Activated CD8-positive, alpha-beta T cell treated with anti-CD3 and anti-CD28 coated beads for 36 hours (primary cell): Measurements from ENCODE around the gene TXNRD2. TPM values are rescaled to one million over a fixed set of nuclear protein-coding genes. Genes with fewer than 3 reads are reported as not detected.

Source experiments
- ATAC-seq: fragments of 200-7000 bp; cut with Tn5 transposase; one replicate; pipeline ENCODE4 v1.10.0; 2021; ENCODE audit warnings: mild to moderate bottlenecking, moderate library complexity
- CTCF ChIA-PET: fragments of 350-600 bp; sonication (Branson Sonifier 250); formaldehyde crosslinking; loops from one replicate; lab custom pipeline; 2021; ENCODE audit warnings: antibody characterized with exemption; lab: Charles Lee
- POLR2A ChIA-PET: fragments of 350-600 bp; sonication (Branson Sonifier 250); formaldehyde crosslinking; loops from one replicate; lab custom pipeline; 2021; ENCODE audit warnings: antibody characterized with exemption; lab: Charles Lee
- DNase-seq: peaks from one replicate; pipeline ENCODE4 v3.0.0-alpha.2; 2020
- H3K27ac Mint-ChIP-seq: one replicate; pipeline ENCODE4 v1.8.0; 2021; ENCODE audit warnings: mild to moderate bottlenecking, mixed read lengths
- H3K27me3 Mint-ChIP-seq: one replicate; pipeline ENCODE4 v1.8.0; 2021; ENCODE audit warnings: mixed read lengths
- H3K36me3 Mint-ChIP-seq: one replicate; pipeline ENCODE4 v1.8.0; 2021; ENCODE audit warnings: low read depth, mixed read lengths
- H3K4me1 Mint-ChIP-seq: one replicate; pipeline ENCODE4 v1.8.0; 2021; ENCODE audit warnings: low read depth, mixed read lengths
- H3K4me3 Mint-ChIP-seq: one replicate; pipeline ENCODE4 v1.8.0; 2021; ENCODE audit warnings: mild to moderate bottlenecking, moderate library complexity, mixed read lengths
- H3K9me3 Mint-ChIP-seq: one replicate; pipeline ENCODE4 v1.8.0; 2021; ENCODE audit warnings: mixed read lengths
- intact Hi-C: fragments of 100-400 bp; cut with micrococcal nuclease; formaldehyde crosslinking; loops from one replicate; pipeline ENCODE4 v1.10.0; 2022
- microRNA-seq: library from miRNA; unstranded; fragments of <30 nt; microRNA quantifications from one replicate; pipeline ENCODE4 v1.2.0, GENCODE V29; 2022; ENCODE audit warnings: borderline microRNAs expressed, borderline replicate concordance
- total RNA-seq, 2 experiments: library from RNA; stranded (reverse); gene quantifications; one replicate each; pipeline ENCODE4 v1.2.3, GENCODE V29; 2021
- TF ChIP-seq, protein P1 (sequence below): fragments of 200-600 bp; IDR thresholded peaks from one replicate; pipeline ENCODE4 v1.8.0; 2022; ENCODE audit warnings: antibody characterized with exemption, mild to moderate bottlenecking

The TXNRD2 gene
- total RNA-seq, 2 experiments from 2014 or later: 18.0 to 18.5 TPM

DNA sequence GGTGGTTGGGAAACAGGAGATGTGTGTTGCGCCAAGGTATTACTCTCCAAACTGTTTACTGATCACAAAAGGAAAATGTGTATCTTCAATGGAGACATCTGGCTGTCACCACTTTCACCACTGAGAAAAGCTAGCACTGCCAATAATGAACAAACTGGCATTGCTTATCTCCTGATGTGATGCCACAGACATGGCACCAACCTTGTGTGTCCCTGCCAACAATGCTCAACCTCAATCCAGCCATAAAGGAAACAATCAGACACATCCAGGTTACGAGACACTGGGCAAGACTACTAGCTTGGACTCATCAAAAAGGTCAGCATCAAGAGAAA is 115.0 kb downstream of the TXNRD2 start:
- no peak for ATAC-seq
- H3K4me1 Mint-ChIP-seq: no peaks in the 10 kb centered on the region
- no peak overlapping the region for H3K27ac Mint-ChIP-seq
- POLR2A ChIA-PET: no interaction called here
- no peak for DNase-seq
- CTCF ChIA-PET: interaction anchor here (0.6 to 1.6 kb wide), 3 partner anchors 9 to 84 kb away, joined by 3 to 4 read pairs (median 4); no protein-coding TSS in a partner anchor
- no peaks in the 10 kb centered on the region for H3K9me3 Mint-ChIP-seq
- intact Hi-C loops: no loop called here
- TF ChIP-seq, protein P1, sequence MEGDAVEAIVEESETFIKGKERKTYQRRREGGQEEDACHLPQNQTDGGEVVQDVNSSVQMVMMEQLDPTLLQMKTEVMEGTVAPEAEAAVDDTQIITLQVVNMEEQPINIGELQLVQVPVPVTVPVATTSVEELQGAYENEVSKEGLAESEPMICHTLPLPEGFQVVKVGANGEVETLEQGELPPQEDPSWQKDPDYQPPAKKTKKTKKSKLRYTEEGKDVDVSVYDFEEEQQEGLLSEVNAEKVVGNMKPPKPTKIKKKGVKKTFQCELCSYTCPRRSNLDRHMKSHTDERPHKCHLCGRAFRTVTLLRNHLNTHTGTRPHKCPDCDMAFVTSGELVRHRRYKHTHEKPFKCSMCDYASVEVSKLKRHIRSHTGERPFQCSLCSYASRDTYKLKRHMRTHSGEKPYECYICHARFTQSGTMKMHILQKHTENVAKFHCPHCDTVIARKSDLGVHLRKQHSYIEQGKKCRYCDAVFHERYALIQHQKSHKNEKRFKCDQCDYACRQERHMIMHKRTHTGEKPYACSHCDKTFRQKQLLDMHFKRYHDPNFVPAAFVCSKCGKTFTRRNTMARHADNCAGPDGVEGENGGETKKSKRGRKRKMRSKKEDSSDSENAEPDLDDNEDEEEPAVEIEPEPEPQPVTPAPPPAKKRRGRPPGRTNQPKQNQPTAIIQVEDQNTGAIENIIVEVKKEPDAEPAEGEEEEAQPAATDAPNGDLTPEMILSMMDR: no peak
- H3K36me3 Mint-ChIP-seq: no peaks in the 10 kb centered on the region
- H3K27me3 Mint-ChIP-seq: no peaks in the 10 kb centered on the region
- H3K4me3 Mint-ChIP-seq: no peak overlapping the region

- DNase-seq (no peak), ATAC-seq (no peak)
- intact Hi-C loops: no loop called here
- CTCF ChIA-PET: interaction anchor here (1.5 to 1.6 kb wide), 2 partner anchors 9 to 84 kb away, joined by 4 read pairs; no protein-coding TSS in a partner anchor
- Mint-ChIP-seq H3K27me3 (no peaks in the 10 kb centered on the region), H3K9me3 (no peaks in the 10 kb centered on the region), H3K36me3 (no peaks in the 10 kb centered on the region), H3K4me3 (no peak overlapping the region), H3K27ac (no peak overlapping the region), H3K4me1 (no peaks in the 10 kb centered on the region)
- TF ChIP-seq, protein P1: no peak
- POLR2A ChIA-PET: no interaction called here
Measured at GRCh38 chr22:19825904-19826618, 115.6 kb downstream of the TXNRD2 start.

Small RNA genes within 50 kb of the gene (microRNA-seq; reads per million reads assigned to microRNA genes)
- gene MIR4761: not detected

Other genes with a start within 250 kb of the TXNRD2 start
- 1 to 10 TPM; 1.3 to 1.5 TPM for gene SEPTIN5, start 227.3 kb downstream of the TXNRD2 start, total RNA-seq
- gene GP1BB, start 218.3 kb downstream of the TXNRD2 start, total RNA-seq: not detected
- gene TBX1, start 181.0 kb downstream of the TXNRD2 start, total RNA-seq: not detected
- gene GNB1L, start 86.9 kb downstream of the TXNRD2 start, total RNA-seq: 10 to 100 TPM; 16.2 to 17.4 TPM
- gene RTL10, start 86.9 kb downstream of the TXNRD2 start, total RNA-seq: 10 to 100 TPM; 14.7 to 17.4 TPM
- gene COMT, start within 50 bp of the TXNRD2 start, total RNA-seq: 10 to 100 TPM; 70.7 to 74.5 TPM
- 1 to 10 TPM; 1.2 to 1.9 TPM for gene ARVCF, start 75.0 kb upstream of the TXNRD2 start, total RNA-seq
- gene TANGO2, start 79.3 kb upstream of the TXNRD2 start, total RNA-seq: 10 to 100 TPM; 15.7 to 18.3 TPM
- gene DGCR8, start 138.4 kb upstream of the TXNRD2 start, total RNA-seq: 10 to 100 TPM; 35.0 to 38.8 TPM
- 100 to 1,000 TPM; 411 to 412 TPM for gene RANBP1, start 174.3 kb upstream of the TXNRD2 start, total RNA-seq
- gene TRMT2A, start 175.4 kb upstream of the TXNRD2 start, total RNA-seq: 100 to 1,000 TPM; 101 to 105 TPM
- 10 to 100 TPM; 44.5 to 44.8 TPM for gene ZDHHC8, start 190.0 kb upstream of the TXNRD2 start, total RNA-seq
- not detected for gene CCDC188, start 209.2 kb upstream of the TXNRD2 start, total RNA-seq